Lower lobe of right lung (tissue), 2 donors: Measurements from ENCODE around the gene FBRSL1. TPM values are rescaled to one million over a fixed set of nuclear protein-coding genes. Genes with fewer than 3 reads are reported as not detected.

Source experiments
- ATAC-seq, 2 donors: fragments of 200-7000 bp; cut with Tn5 transposase; one replicate each; pipeline ENCODE4 v1.9.1; 2020 to 2022; ENCODE audit warnings: mild to moderate bottlenecking in 2 of 2, moderate library complexity in 2 of 2
- DNase-seq: peaks from one replicate; pipeline ENCODE4 v3.0.0-alpha.2; 2020
- H3K27ac ChIP-seq: fragments of 200-600 bp; one replicate; pipeline ENCODE4 v1.8.0; 2022
- H3K27me3 ChIP-seq: fragments of 200-600 bp; one replicate; pipeline ENCODE4 v1.8.0; 2022; ENCODE audit warnings: low read depth
- H3K36me3 ChIP-seq: fragments of 200-600 bp; one replicate; pipeline ENCODE4 v1.8.0; 2022; ENCODE audit warnings: mild to moderate bottlenecking
- H3K4me1 ChIP-seq: fragments of 200-600 bp; one replicate; pipeline ENCODE4 v1.8.0; 2022
- H3K4me3 ChIP-seq: fragments of 200-600 bp; one replicate; pipeline ENCODE4 v1.8.0; 2022; ENCODE audit warnings: mild to moderate bottlenecking
- H3K9me3 ChIP-seq: fragments of 200-600 bp; one replicate; pipeline ENCODE4 v1.8.0; 2022
- CTCF ChIP-seq: fragments of 200-600 bp; IDR thresholded peaks from one replicate; pipeline ENCODE4 v1.8.0; 2022; ENCODE audit warnings: antibody characterized with exemption, mild to moderate bottlenecking
- intact Hi-C: fragments of 100-400 bp; cut with DNase I; formaldehyde crosslinking; loops from one replicate; pipeline ENCODE4 v1.11.0; 2022
- total RNA-seq: library from RNA; stranded (reverse); fragmentation: NEBNext Ultra II Directional; extraction: Animal tissue kit (Norgen Biotek cat#: 25700); gene quantifications from one replicate; pipeline ENCODE4 v1.2.1, GENCODE V29; 2021
- donor health status: DM: no; HTN: yes; CAD: no; lungs with severe emphysema.

Gene FBRSL1
- total RNA-seq, 1 donor from 2014 or later: 47.6 TPM

- H3K27me3 ChIP-seq: no peaks in the 10 kb centered on the region
- intact Hi-C loops: no loop called here
- H3K27ac ChIP-seq: no peak overlapping the region
- DNase-seq: no peak
- TF ChIP-seq CTCF: no peak
- H3K36me3 ChIP-seq: no peaks in the 10 kb centered on the region
- no peaks in the 10 kb centered on the region for H3K9me3 ChIP-seq
- peaks cover 90% of the 10 kb centered on the region for H3K4me1 ChIP-seq
- no peak overlapping the region for H3K4me3 ChIP-seq
- no peak for ATAC-seq
Measured at GRCh38 chr12:132500856-132501180, 10.9 kb downstream of the FBRSL1 start.

GRCh38 chr12:132501204-132501940 is 11.4 kb downstream of the FBRSL1 start:
- Histone ChIP-seq H3K4me1 (peaks cover 90% of the 10 kb centered on the region), H3K36me3 (no peaks in the 10 kb centered on the region), H3K9me3 (no peaks in the 10 kb centered on the region), H3K4me3 (no peak overlapping the region), H3K27ac (no peak overlapping the region), H3K27me3 (no peaks in the 10 kb centered on the region)
- TF ChIP-seq CTCF: no peak
- intact Hi-C loops: no loop called here
- DNase-seq (no peak), ATAC-seq (no peak)

GRCh38 chr12:132502149-132502881 is 12.4 kb downstream of the FBRSL1 start:
- Histone ChIP-seq H3K4me1 (peaks cover 90% of the 10 kb centered on the region), H3K36me3 (no peaks in the 10 kb centered on the region), H3K27me3 (no peaks in the 10 kb centered on the region), H3K9me3 (no peaks in the 10 kb centered on the region), H3K27ac (no peak overlapping the region), H3K4me3 (no peak overlapping the region)
- ATAC-seq (no peak), DNase-seq (no peak)
- intact Hi-C loops: no loop called here
- TF ChIP-seq CTCF: no peak

GRCh38 chr12:132502882-132503193 is 12.9 kb downstream of the FBRSL1 start:
- peaks cover 90% of the 10 kb centered on the region for H3K4me1 ChIP-seq
- TF ChIP-seq CTCF: no peak
- intact Hi-C loops: no loop called here
- no peak for DNase-seq
- no peak for ATAC-seq
- H3K36me3 ChIP-seq: no peaks in the 10 kb centered on the region
- H3K27ac ChIP-seq: no peak overlapping the region
- H3K4me3 ChIP-seq: no peak overlapping the region
- no peaks in the 10 kb centered on the region for H3K27me3 ChIP-seq
- no peaks in the 10 kb centered on the region for H3K9me3 ChIP-seq

- Histone ChIP-seq H3K36me3 (peaks cover 9% of the 10 kb centered on the region), H3K9me3 (no peaks in the 10 kb centered on the region), H3K4me1 (peaks cover 81% of the 10 kb centered on the region), H3K27me3 (no peaks in the 10 kb centered on the region), H3K4me3 (no peak overlapping the region), H3K27ac (no peak overlapping the region)
- DNase-seq: no peak
- no peak for TF ChIP-seq CTCF
- intact Hi-C loops: no loop called here
- ATAC-seq: no peak
Measured at GRCh38 chr12:132503618-132504204, 13.8 kb downstream of the FBRSL1 start.
